Fibroblast of lung (primary cell): ENCODE measurements around the gene MYOCD.

Experiments
- EZH2 ChIP-seq: IDR thresholded peaks from 2 replicates; pipeline ENCODE4 v1.5.1; 2012; ENCODE audit warnings: low read length, control low read depth, mild to moderate bottlenecking; ENCODE audit errors: missing control alignments
- TF ChIP-seq, protein P1 (sequence below), 2 donors: IDR thresholded peaks in 1 of 2; conservative IDR thresholded peaks in 1 of 2; 1 replicate in 1 of 2; 2 replicates in 1 of 2; pipeline ENCODE4 v1.5.1; 2011 to 2012; ENCODE audit warnings: low read length in 2 of 2, control low read depth in 1 of 2, inconsistent platforms in 1 of 2, low read depth in 1 of 2, mild to moderate bottlenecking in 1 of 2

DNA sequence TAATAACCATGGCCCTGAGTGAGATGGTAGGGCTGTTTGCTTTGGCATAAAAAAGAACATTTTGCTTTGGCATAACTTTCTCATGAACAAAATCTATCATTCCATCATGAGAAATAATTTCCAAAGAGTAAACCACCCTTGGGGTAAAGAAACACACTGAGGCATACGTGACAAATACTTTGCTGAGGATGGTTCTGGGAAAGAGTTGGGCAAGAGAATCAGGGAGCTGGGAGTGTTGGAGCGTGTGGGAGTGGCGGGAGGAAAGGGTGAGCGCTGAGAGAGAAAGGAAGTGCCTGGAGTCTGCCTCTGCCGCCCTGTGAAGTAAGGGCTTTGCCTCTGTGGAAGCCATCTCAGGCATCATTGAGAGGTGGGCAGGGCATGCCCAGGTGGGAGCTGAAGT, 63.4 kb downstream of the MYOCD start:
- TF ChIP-seq, protein P1, sequence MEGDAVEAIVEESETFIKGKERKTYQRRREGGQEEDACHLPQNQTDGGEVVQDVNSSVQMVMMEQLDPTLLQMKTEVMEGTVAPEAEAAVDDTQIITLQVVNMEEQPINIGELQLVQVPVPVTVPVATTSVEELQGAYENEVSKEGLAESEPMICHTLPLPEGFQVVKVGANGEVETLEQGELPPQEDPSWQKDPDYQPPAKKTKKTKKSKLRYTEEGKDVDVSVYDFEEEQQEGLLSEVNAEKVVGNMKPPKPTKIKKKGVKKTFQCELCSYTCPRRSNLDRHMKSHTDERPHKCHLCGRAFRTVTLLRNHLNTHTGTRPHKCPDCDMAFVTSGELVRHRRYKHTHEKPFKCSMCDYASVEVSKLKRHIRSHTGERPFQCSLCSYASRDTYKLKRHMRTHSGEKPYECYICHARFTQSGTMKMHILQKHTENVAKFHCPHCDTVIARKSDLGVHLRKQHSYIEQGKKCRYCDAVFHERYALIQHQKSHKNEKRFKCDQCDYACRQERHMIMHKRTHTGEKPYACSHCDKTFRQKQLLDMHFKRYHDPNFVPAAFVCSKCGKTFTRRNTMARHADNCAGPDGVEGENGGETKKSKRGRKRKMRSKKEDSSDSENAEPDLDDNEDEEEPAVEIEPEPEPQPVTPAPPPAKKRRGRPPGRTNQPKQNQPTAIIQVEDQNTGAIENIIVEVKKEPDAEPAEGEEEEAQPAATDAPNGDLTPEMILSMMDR (conservative IDR thresholded peaks at IDR 0.05 in 1 of 2, IDR thresholded peaks at IDR 0.05 in 1 of 2; ENCODE audit: low read depth in 1 of 2, low read length in 2 of 2) = no peak
- no peak for TF ChIP-seq EZH2
